ENCODE results near the gene NKPD1.

GRCh38 chr19:45154064-45154827 lies 6.5 kb downstream of the NKPD1 start:
- TF ChIP-seq CTCF (optimal IDR thresholded peaks at IDR 0.05 in 1 of 3, IDR thresholded peaks at IDR 0.05 in 1 of 3, conservative IDR thresholded peaks at IDR 0.05 in 1 of 3; ENCODE audit: extremely low read depth in 1 of 3, insufficient read depth in 2 of 3, low read length in 3 of 3) (no peak), EZH2 (IDR thresholded peaks at IDR 0.05; ENCODE audit: low read length) (no peak)

Data from keratinocyte (primary cell).